GM21576 (cell line): ENCODE results near the gene PCSK9.

ENCODE experiments used
- ATAC-seq: cut with Tn5 transposase; IDR thresholded peaks from one replicate; pipeline ENCODE4 v1.9.1; 2021; ENCODE audit warnings: mild to moderate bottlenecking, moderate library complexity; ENCODE audit not compliant: unreplicated experiment

The PCSK9 gene

GRCh38 chr1:55057270-55057955 lies 18.1 kb downstream of the PCSK9 start:
- ATAC-seq: no peak

- no peak for ATAC-seq
Measured at GRCh38 chr1:55057956-55058298, 18.6 kb downstream of the PCSK9 start.

- no peak for ATAC-seq
Measured at GRCh38 chr1:55059302-55060132, 20.2 kb downstream of the PCSK9 start.

GRCh38 chr1:55060133-55060999 lies 21.0 kb downstream of the PCSK9 start:
- no peak for ATAC-seq

GRCh38 chr1:55061000-55061705 lies 21.8 kb downstream of the PCSK9 start:
- no peak for ATAC-seq

GRCh38 chr1:55061706-55062321 lies 22.5 kb downstream of the PCSK9 start:
- ATAC-seq: no peak

- no peak for ATAC-seq
Measured at GRCh38 chr1:55062801-55063576, 23.6 kb downstream of the PCSK9 start.

GRCh38 chr1:55063577-55063942 lies 24.2 kb downstream of the PCSK9 start:
- no peak for ATAC-seq

- ATAC-seq: no peak
Measured at GRCh38 chr1:55064071-55064581, 24.8 kb downstream of the PCSK9 start.

GRCh38 chr1:55064861-55065263 lies 25.5 kb downstream of the PCSK9 start:
- no peak for ATAC-seq

GRCh38 chr1:55065648-55066047 lies 26.3 kb downstream of the PCSK9 start:
- ATAC-seq: no peak

- no peak for ATAC-seq
Measured at GRCh38 chr1:55067022-55067778, 27.9 kb downstream of the PCSK9 start.

GRCh38 chr1:55067914-55068313 lies 28.6 kb downstream of the PCSK9 start:
- no peak for ATAC-seq

- ATAC-seq: no peak
Measured at GRCh38 chr1:55068638-55069037, 29.3 kb downstream of the PCSK9 start.

- ATAC-seq: no peak
Measured at GRCh38 chr1:55069280-55069679, 29.9 kb downstream of the PCSK9 start.

- ATAC-seq: no peak
Measured at GRCh38 chr1:55070293-55071164, 31.2 kb downstream of the PCSK9 start.

GRCh38 chr1:55071477-55071876 lies 32.1 kb downstream of the PCSK9 start:
- no peak for ATAC-seq
